Activated T-helper 2 cell treated with anti-CD3 and anti-CD28 coated beads, Interferon-gamma antibody, Interleukin-2, Interleukin-4, amounts not matched to agents 10 μg/mL and 5 μg/mL and 100 μg/mL, durations not matched to agents 14 hours and 24 hours and 36 hours (primary cell): ENCODE measurements around the gene APOBEC3H. TPM values are rescaled to one million over a fixed set of nuclear protein-coding genes. Genes with fewer than 3 reads are reported as not detected.
A peak's percentile ranks its signal among the peaks of the same experiment; 100 is the strongest.
"Not testable (repeated sequence)": the region's sequence is repeated elsewhere in the genome, so short reads cannot be mapped to it uniquely, and the experiment has no call there.

Experiments used
- DNase-seq: peaks from one replicate; pipeline ENCODE4 v3.0.0; 2021; ENCODE audit warnings: low spot score
- H3K27ac Mint-ChIP-seq: one replicate; pipeline ENCODE4 v1.8.0; 2021; ENCODE audit warnings: mixed read lengths
- H3K27me3 Mint-ChIP-seq: one replicate; pipeline ENCODE4 v1.8.0; 2021; ENCODE audit warnings: low read depth, mixed read lengths
- H3K36me3 Mint-ChIP-seq: one replicate; pipeline ENCODE4 v1.8.0; 2021; ENCODE audit warnings: low read depth, mixed read lengths
- H3K4me1 Mint-ChIP-seq: one replicate; pipeline ENCODE4 v1.8.0; 2021; ENCODE audit warnings: low read depth, mixed read lengths
- H3K4me3 Mint-ChIP-seq: one replicate; pipeline ENCODE4 v1.8.0; 2021; ENCODE audit warnings: low read depth, mild to moderate bottlenecking, moderate library complexity, mixed read lengths
- H3K9me3 Mint-ChIP-seq: one replicate; pipeline ENCODE4 v1.8.0; 2021; ENCODE audit warnings: mixed read lengths
- intact Hi-C: fragments of 100-400 bp; cut with micrococcal nuclease; formaldehyde crosslinking; loops from one replicate; pipeline ENCODE4 v1.15.1; 2023
- total RNA-seq: library from RNA; stranded (reverse); gene quantifications from 2 replicates; pipeline ENCODE4 v1.2.3, GENCODE V29; 2022

The APOBEC3H gene
- total RNA-seq, 1 donor from 2014 or later, result 7.3 TPM

DNA sequence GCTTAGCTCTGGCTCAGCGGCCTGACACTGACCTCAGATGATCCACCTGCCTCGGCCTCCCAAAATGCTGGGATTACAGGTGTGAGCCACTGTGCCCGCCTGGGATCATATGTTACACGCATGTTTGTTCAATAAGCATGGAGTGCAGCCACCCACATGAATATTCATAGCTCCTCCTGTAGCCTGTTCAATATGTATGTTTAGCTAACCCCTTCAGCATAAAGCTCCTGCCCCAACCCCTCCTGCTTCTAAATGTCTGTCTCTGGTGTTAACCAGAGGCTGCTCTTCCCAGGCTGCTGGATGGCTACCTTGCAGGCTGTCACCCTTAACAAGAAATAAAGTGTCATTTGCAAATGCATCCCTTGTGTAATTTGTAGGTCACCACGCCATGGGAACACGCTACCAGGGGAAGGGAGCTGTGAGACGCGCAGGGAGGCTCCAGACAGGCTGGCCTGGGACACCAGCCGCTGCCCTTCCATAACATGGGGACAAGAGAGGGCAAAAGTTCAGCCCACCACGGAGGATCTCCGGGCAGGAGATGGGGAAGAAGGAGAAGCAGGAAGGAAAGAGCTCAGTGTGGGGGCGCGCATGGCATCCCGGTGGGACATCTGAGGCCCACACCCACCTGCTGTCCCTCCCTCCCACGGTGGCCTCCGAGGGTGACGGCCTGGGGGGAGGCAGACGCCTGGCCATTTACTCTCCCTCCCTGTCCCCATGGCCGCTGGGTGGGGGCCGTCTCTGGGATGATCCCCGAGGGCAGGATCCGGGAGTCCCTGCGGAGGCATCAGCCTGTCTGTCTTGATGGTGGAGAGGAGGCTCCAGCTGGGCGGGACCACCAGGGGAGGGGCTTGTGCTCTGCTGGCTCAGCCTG is 20.7 kb upstream of the APOBEC3H start:
- intact Hi-C loops, result loop anchor here (1.0 to 2.0 kb wide), 2 partner anchors 14 to 42 kb away; no protein-coding TSS in a partner anchor
- not testable (repeated sequence) for DNase-seq, H3K27me3 Mint-ChIP-seq, H3K9me3 Mint-ChIP-seq
- Mint-ChIP-seq H3K27ac (peak overlapping the region; percentile 73), H3K36me3 (peaks cover 26% of the 10 kb centered on the region), H3K4me3 (peak overlapping the region; percentile 74), H3K4me1 (peaks cover 30% of the 10 kb centered on the region)

DNA sequence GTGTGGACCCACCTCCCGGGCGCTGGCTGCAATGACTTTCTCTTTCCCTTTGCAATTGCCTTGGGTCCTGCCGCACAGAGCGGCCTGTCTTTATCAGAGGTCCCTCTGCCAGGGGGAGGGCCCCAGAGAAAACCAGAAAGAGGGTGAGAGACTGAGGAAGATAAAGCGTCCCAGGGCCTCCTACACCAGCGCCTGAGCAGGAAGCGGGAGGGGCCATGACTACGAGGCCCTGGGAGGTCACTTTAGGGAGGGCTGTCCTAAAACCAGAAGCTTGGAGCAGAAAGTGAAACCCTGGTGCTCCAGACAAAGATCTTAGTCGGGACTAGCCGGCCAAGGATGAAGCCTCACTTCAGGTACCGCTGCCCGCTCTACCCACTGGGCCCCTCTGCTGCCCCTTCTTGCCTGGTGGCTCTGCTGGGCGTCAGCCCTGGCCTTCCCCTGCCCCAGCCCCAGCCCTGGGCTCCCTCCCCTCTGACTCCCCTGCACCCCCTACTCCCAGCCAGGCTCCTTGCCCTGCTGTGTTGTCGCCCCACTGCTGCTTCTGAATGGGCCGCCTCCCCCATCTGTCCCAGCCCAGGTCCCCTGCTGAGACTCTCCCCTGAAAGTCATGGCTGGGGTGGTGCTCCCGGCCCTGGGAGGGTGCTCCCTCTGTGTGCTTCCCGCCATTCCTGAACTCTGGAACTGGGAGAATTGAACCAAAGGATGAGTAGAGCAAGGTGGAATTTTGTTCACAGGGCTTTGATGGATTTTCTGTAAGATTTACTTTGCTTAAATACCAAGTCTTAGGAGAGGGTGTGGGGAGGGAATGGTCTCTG is 19.8 kb upstream of the APOBEC3H start, which contains the start of gene APOBEC3G:
APOBEC3G (plus strand) TSS at position 250 of the 815 bp plus-strand sequence; CDS start at position 337, 87 bp downstream.
- intact Hi-C loops, result loop anchor here (1.0 to 2.0 kb wide), 2 partner anchors 14 to 41 kb away; no protein-coding TSS in a partner anchor
- peak; percentile 72 for DNase-seq
- Mint-ChIP-seq H3K4me1 (peaks cover 33% of the 10 kb centered on the region), H3K4me3 (peak within 1 kb of the TSS; percentile 91), H3K36me3 (peaks cover 34% of the 10 kb centered on the region), H3K27ac (peak within 1 kb of the TSS; percentile 91)
- H3K27me3 Mint-ChIP-seq, H3K9me3 Mint-ChIP-seq: not testable (repeated sequence)

DNA sequence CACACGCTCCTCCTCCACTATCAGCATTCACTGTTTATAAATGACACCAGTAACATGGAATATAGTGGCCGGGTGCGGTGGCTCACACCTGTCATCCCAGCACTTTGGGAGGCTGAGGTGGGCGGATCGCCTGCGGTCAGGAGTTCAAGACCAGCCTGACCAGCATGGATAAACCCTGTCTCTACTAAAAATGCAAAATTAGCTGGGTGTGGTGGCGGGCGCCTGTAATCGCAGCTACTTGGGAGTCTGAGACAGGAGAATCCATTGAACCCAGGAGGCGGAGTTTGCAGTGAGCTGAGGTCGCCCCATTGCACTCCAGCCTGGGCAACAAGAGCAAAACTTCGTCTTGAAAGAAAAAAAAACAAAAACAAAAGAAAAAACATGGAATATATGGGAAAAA is 19.1 kb upstream of the APOBEC3H start:
- not testable (repeated sequence) for H3K9me3 Mint-ChIP-seq, H3K27me3 Mint-ChIP-seq

DNA sequence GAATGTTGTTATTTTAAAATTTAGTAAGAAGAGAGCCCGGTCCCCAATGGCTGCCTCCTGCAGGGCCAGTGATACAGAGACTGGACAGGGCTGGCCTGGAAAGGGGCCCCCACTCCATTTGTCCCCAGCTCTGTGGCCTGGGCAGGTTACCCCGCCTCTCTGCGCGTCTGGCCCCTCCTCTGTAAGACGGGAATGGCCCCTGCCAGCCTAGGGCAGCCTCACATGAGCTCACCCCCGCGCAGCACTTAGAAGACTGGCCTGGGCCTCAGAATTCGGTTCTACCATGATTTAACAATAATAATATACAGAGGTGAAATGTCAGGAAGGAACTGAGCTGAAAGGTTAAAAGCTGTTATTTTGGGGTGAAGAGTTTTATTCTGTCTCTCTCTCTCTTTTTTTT is 18.7 kb upstream of the APOBEC3H start:
- peak overlapping the region; percentile 91 for H3K27ac Mint-ChIP-seq
- H3K4me1 Mint-ChIP-seq, result peaks cover 34% of the 10 kb centered on the region
- no peaks in the 10 kb centered on the region for H3K27me3 Mint-ChIP-seq
- peak overlapping the region; percentile 91 for H3K4me3 Mint-ChIP-seq
- no peaks in the 10 kb centered on the region for H3K9me3 Mint-ChIP-seq
- intact Hi-C loops, result no loop called here
- no peak for DNase-seq
- peaks cover 37% of the 10 kb centered on the region for H3K36me3 Mint-ChIP-seq

More for the DNA sequence above, 19.1 kb upstream of the APOBEC3H start:
- H3K27ac Mint-ChIP-seq, result peak overlapping the region; percentile 91
- H3K36me3 Mint-ChIP-seq, result peaks cover 37% of the 10 kb centered on the region
- peaks cover 34% of the 10 kb centered on the region for H3K4me1 Mint-ChIP-seq
- intact Hi-C loops, result loop anchor here (1.0 to 2.0 kb wide), 2 partner anchors 13 to 40 kb away; no protein-coding TSS in a partner anchor
- not testable (repeated sequence) for DNase-seq
- peak overlapping the region; percentile 91 for H3K4me3 Mint-ChIP-seq

DNA sequence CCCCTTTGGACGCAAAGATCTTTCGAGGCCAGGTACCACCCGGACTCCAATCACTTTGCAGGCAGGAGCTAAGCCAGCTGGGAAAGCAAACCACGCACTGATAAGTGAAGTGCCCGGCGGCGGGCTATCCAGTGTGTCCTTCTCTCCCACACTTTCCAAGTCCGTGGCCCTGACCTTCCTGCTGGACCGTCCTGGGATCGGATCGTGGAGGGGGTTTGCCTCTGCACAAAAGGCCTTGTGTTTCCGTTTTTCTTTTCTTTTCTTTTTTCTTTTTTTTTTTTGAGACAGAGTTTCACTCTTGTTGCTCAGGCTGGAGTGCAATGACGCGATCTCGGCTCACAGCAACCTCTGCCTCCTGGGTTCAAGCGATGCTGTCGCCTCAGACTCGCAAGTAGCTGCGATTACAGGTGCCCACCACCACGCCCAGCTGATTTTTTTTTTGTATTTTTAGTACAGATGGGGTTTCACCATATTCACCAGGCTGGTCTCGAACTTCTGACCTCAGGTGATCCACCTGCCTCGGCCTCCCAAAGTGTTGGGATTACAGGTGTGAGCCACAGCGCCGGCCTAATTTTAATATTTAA is 17.9 kb upstream of the APOBEC3H start:
- H3K36me3 Mint-ChIP-seq, result peaks cover 37% of the 10 kb centered on the region
- H3K4me3 Mint-ChIP-seq, result peak overlapping the region; percentile 33
- H3K27me3 Mint-ChIP-seq, H3K9me3 Mint-ChIP-seq, H3K27ac Mint-ChIP-seq, DNase-seq, intact Hi-C loops: not testable (repeated sequence)
- H3K4me1 Mint-ChIP-seq, result peaks cover 33% of the 10 kb centered on the region

DNA sequence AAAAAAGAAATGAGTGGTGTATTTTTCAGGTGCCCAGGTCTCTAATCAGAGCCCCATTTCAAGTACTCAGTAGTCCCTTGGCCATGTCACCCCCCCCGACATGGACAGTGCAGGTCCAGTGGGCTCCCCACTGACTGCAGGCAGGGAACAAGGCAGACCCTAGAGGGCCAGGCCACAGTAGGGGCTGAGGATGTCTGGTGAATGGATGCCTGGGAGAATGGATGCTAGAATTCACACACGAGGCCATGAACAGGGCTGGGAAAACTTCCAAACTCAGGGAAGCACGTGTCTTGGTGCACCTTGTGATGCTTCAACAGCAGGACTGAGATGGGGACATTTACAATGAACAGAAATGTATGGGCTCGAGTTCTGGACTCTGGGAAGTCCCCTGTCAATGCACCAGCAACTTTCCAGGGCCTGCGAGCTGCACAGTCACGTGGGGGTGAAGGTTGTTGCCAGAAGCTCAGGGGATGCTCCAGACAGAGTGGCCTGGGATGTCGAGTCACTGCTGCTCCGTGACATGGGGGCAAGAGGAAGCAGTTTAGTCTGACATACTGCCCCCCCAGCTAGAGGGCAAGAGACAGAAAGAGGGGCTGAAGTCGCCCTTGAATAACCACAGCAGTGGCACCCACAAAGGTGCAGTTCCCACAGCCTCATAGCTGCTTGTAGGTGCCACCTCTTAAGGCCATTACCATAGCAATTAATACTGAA is 16.8 kb upstream of the APOBEC3H start:
- Mint-ChIP-seq H3K27me3 (no peaks in the 10 kb centered on the region), H3K9me3 (no peaks in the 10 kb centered on the region), H3K36me3 (peaks cover 41% of the 10 kb centered on the region), H3K27ac (peak overlapping the region; percentile 20), H3K4me1 (peaks cover 32% of the 10 kb centered on the region), H3K4me3 (no peak overlapping the region)
- no peak for DNase-seq
- intact Hi-C loops, result no loop called here

DNA sequence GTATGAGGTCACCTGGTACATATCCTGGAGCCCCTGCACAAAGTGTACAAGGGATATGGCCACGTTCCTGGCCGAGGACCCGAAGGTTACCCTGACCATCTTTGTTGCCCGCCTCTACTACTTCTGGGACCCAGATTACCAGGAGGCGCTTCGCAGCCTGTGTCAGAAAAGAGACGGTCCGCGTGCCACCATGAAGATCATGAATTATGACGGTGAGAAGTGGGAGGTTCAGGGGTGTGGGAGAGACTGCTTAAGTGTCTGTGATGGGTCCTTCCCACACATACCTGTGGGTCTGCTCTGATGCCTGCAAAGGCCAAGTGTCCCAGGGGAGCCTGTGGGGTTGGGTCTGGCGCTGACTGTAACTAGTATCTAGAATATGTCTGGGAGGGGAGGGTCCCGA is 16.0 kb upstream of the APOBEC3H start:
- no peaks in the 10 kb centered on the region for H3K9me3 Mint-ChIP-seq
- peak overlapping the region; percentile 77 for H3K27ac Mint-ChIP-seq
- peaks cover 28% of the 10 kb centered on the region for H3K4me1 Mint-ChIP-seq
- H3K4me3 Mint-ChIP-seq, result peak overlapping the region; percentile 13
- H3K36me3 Mint-ChIP-seq, result peaks cover 42% of the 10 kb centered on the region
- no peaks in the 10 kb centered on the region for H3K27me3 Mint-ChIP-seq
- intact Hi-C loops, result no loop called here
- DNase-seq, result no peak

DNA sequence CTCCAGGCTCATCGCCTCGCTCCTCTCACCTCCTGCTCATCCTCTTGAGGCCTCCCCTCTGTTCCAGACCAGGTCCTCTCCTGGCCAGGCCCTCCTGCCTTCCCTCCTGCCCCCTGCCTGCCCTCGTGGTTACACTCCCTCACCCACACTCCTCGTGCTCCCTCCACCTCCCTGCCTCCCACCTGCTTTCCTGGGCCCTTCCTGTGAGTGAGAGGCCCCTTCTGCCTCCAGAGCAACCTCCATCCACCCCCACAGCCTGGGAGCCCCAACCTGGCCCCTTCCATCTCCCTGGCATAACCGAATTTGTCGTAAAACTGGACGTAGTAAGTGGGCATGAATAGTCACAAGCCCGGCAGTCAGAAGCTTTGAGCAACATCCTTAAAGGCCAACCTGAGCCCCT is 15.4 kb upstream of the APOBEC3H start:
- H3K36me3 Mint-ChIP-seq, result peaks cover 48% of the 10 kb centered on the region
- peaks cover 30% of the 10 kb centered on the region for H3K4me1 Mint-ChIP-seq
- DNase-seq, result no peak
- H3K4me3 Mint-ChIP-seq, result no peak overlapping the region
- H3K27ac Mint-ChIP-seq, result peak overlapping the region; percentile 77
- H3K9me3 Mint-ChIP-seq, result no peaks in the 10 kb centered on the region
- intact Hi-C loops, result no loop called here
- H3K27me3 Mint-ChIP-seq, result no peaks in the 10 kb centered on the region

DNA sequence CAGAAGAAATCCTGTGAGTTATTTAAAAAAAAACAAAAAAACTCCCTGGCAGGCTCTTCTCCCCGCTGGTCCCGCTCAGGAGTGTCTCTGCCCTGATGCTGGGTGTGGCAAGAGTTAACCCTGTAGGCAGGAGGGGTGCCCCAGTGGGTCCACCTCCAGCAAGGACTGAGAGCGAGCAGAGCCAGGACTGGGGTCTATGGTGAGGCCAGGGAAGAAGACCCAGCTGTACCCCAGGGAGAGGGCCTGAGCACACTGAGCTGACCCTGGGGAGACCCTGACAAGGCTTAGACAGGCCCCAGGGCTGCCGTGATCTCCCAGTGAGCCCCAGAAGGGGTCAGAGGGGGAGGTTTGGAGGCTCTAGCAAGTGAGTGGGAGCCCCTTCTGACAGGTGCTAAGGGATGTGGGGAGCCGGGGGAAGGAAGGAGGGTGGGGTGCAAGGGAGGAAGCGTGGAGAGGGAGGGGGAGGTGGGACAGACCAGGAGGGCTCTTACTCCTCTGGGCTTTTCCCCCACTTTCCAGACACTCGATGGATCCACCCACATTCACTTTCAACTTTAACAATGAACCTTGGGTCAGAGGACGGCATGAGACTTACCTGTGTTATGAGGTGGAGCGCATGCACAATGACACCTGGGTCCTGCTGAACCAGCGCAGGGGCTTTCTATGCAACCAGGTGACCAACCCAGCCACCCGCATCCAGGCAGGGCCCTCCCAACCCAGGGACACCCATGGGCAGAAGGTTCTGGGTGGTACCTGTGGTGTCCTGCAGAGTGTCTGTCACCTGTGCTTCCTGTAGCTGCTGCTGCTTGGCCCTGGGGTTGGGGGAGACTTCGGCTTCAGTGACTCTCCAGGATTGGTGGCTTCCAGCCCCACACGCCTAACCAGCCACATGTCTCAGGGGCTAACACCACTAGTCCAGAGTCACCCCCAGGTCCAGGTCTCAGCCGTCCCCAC is 13.6 kb upstream of the APOBEC3H start:
- no peaks in the 10 kb centered on the region for H3K27me3 Mint-ChIP-seq
- H3K4me1 Mint-ChIP-seq, result peaks cover 36% of the 10 kb centered on the region
- H3K27ac Mint-ChIP-seq, result peak overlapping the region; percentile 17
- no peaks in the 10 kb centered on the region for H3K9me3 Mint-ChIP-seq
- no peak overlapping the region for H3K4me3 Mint-ChIP-seq
- H3K36me3 Mint-ChIP-seq, result peaks cover 41% of the 10 kb centered on the region
- intact Hi-C loops, result no loop called here
- DNase-seq, result no peak

DNA sequence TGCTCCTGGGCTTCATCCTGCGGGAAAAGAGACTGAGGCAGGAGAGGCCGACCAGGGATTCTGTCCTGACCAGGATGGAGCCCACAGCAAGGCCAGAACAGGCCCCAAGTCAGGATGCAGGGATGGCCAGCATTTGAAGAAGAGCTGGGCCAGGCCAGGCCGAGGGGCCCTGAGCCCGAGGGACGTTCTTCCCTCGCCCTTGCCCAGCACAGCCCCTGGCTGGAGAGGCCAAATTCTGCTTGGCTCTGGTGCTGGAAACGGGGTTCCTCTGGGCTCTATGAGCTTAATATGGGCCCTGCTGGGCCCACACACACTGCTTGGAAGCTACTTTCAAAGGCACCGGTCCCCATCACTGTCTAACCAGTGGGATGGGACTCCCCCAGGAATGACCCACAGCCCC is 12.4 kb upstream of the APOBEC3H start:
- DNase-seq, result no peak
- H3K4me3 Mint-ChIP-seq, result no peak overlapping the region
- H3K4me1 Mint-ChIP-seq, result peaks cover 42% of the 10 kb centered on the region
- H3K36me3 Mint-ChIP-seq, result peaks cover 40% of the 10 kb centered on the region
- intact Hi-C loops, result loop anchor here (5.0 kb wide), 1 partner anchor 42 kb away; the partner anchor contains the start of gene APOBEC3F
- no peak overlapping the region for H3K27ac Mint-ChIP-seq
- no peaks in the 10 kb centered on the region for H3K9me3 Mint-ChIP-seq
- no peaks in the 10 kb centered on the region for H3K27me3 Mint-ChIP-seq

DNA sequence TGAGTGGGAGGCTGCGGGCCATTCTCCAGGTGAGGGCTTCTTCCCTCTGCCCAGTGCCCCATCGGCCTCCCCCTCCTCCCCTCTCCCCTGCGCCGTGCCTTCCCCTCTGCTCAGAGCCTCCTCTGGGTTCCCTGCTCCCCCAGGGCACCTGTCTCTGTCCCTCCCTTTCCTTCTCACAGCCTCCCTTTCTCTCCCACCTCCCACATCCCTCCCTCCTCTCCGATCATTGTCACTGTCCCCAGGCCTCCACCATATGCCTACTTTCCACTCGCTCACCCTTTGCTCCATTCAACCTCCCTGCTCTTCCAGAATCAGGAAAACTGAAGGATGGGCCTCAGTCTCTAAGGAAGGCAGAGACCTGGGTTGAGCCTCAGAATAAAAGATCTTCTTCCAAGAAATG is 9.9 kb upstream of the APOBEC3H start:
- peak overlapping the region; percentile 53 for H3K27ac Mint-ChIP-seq
- no peaks in the 10 kb centered on the region for H3K27me3 Mint-ChIP-seq
- H3K36me3 Mint-ChIP-seq, result peaks cover 19% of the 10 kb centered on the region
- intact Hi-C loops, result loop anchor here (5.0 kb wide), 1 partner anchor 45 kb away; the partner anchor contains the start of gene APOBEC3F
- no peaks in the 10 kb centered on the region for H3K9me3 Mint-ChIP-seq
- peaks cover 50% of the 10 kb centered on the region for H3K4me1 Mint-ChIP-seq
- DNase-seq, result no peak
- H3K4me3 Mint-ChIP-seq, result no peak overlapping the region
